HEK293 (cell line): Measurements from ENCODE around the gene ADAMTSL5.

Experiments
- BCL11B ChIP-seq: fragments of 450-650 bp; formaldehyde crosslinking; IDR thresholded peaks from 2 replicates; pipeline ENCODE4 v1.5.1; 2016; ENCODE audit warnings: low read depth, missing biosample characterization, missing genetic modification characterization
- GLI4 ChIP-seq: fragments of 450-650 bp; formaldehyde crosslinking; IDR thresholded peaks from 2 replicates; pipeline ENCODE4 v1.5.1; 2016; ENCODE audit warnings: missing biosample characterization, missing genetic modification characterization
- KLF10 ChIP-seq: fragments of 450-650 bp; IDR thresholded peaks from 2 replicates; pipeline ENCODE4 v1.5.1; 2018; ENCODE audit warnings: missing biosample characterization, mild to moderate bottlenecking, missing genetic modification characterization
- MYNN ChIP-seq: fragments of 450-650 bp; formaldehyde crosslinking; IDR thresholded peaks from 2 replicates; pipeline ENCODE4 v1.5.1; 2016; ENCODE audit warnings: missing biosample characterization, missing genetic modification characterization, borderline replicate concordance
- OSR2 ChIP-seq: fragments of 450-650 bp; formaldehyde crosslinking; IDR thresholded peaks from 2 replicates; pipeline ENCODE4 v1.5.1; 2016; ENCODE audit warnings: missing biosample characterization, missing genetic modification characterization
- PRDM10 ChIP-seq: fragments of 450-650 bp; formaldehyde crosslinking; IDR thresholded peaks from 2 replicates; pipeline ENCODE4 v1.5.1; 2016; ENCODE audit warnings: missing biosample characterization, missing genetic modification characterization
- SCRT2 ChIP-seq: fragments of 450-650 bp; formaldehyde crosslinking; IDR thresholded peaks from 2 replicates; pipeline ENCODE4 v1.5.1; 2016; ENCODE audit warnings: missing biosample characterization, missing genetic modification characterization
- SP2 ChIP-seq: fragments of 450-650 bp; formaldehyde crosslinking; IDR thresholded peaks from 2 replicates; pipeline ENCODE4 v1.5.1; 2016; ENCODE audit warnings: missing biosample characterization, missing genetic modification characterization
- YY1 ChIP-seq: fragments of 450-650 bp; formaldehyde crosslinking; IDR thresholded peaks from 2 replicates; pipeline ENCODE4 v1.5.1; 2018; ENCODE audit warnings: missing biosample characterization, missing genetic modification characterization
- ZBTB17 ChIP-seq: fragments of 450-650 bp; formaldehyde crosslinking; IDR thresholded peaks from 2 replicates; pipeline ENCODE4 v1.5.1; 2016; ENCODE audit warnings: missing biosample characterization, missing genetic modification characterization
- ZBTB6 ChIP-seq: fragments of 450-650 bp; formaldehyde crosslinking; IDR thresholded peaks from 2 replicates; pipeline ENCODE4 v1.5.1; 2017; ENCODE audit warnings: missing biosample characterization, missing genetic modification characterization
- ZBTB8A ChIP-seq: fragments of 450-650 bp; formaldehyde crosslinking; IDR thresholded peaks from 2 replicates; pipeline ENCODE4 v1.5.1; 2016; ENCODE audit warnings: missing biosample characterization, missing genetic modification characterization
- ZFP37 ChIP-seq: fragments of 450-650 bp; formaldehyde crosslinking; IDR thresholded peaks from 2 replicates; pipeline ENCODE4 v1.5.1; 2016; ENCODE audit warnings: missing biosample characterization, missing genetic modification characterization
- ZFP41 ChIP-seq: fragments of 450-650 bp; formaldehyde crosslinking; IDR thresholded peaks from 2 replicates; pipeline ENCODE4 v1.5.1; 2016; ENCODE audit warnings: missing biosample characterization, missing genetic modification characterization, borderline replicate concordance
- ZIC2 ChIP-seq: fragments of 450-650 bp; formaldehyde crosslinking; IDR thresholded peaks from 2 replicates; pipeline ENCODE4 v1.5.1; 2016; ENCODE audit warnings: missing biosample characterization, missing genetic modification characterization
- ZNF10 ChIP-seq: fragments of 450-650 bp; formaldehyde crosslinking; IDR thresholded peaks from 2 replicates; pipeline ENCODE4 v1.5.1; 2017; ENCODE audit warnings: missing biosample characterization, missing genetic modification characterization
- ZNF155 ChIP-seq: fragments of 450-650 bp; formaldehyde crosslinking; IDR thresholded peaks from 2 replicates; pipeline ENCODE4 v1.5.1; 2016; ENCODE audit warnings: missing biosample characterization, missing genetic modification characterization
- ZNF169 ChIP-seq: fragments of 450-650 bp; formaldehyde crosslinking; IDR thresholded peaks from 2 replicates; pipeline ENCODE4 v1.5.1; 2016; ENCODE audit warnings: missing biosample characterization, missing genetic modification characterization
- ZNF24 ChIP-seq: fragments of 450-650 bp; formaldehyde crosslinking; IDR thresholded peaks from 2 replicates; pipeline ENCODE4 v1.5.1; 2016; ENCODE audit warnings: missing biosample characterization, missing genetic modification characterization
- ZNF311 ChIP-seq: fragments of 450-650 bp; formaldehyde crosslinking; IDR thresholded peaks from 2 replicates; pipeline ENCODE4 v1.5.1; 2017; ENCODE audit warnings: missing biosample characterization, missing genetic modification characterization, borderline replicate concordance
- ZNF394 ChIP-seq: fragments of 450-650 bp; formaldehyde crosslinking; IDR thresholded peaks from 2 replicates; pipeline ENCODE4 v1.5.1; 2016; ENCODE audit warnings: missing biosample characterization, missing genetic modification characterization, mild to moderate bottlenecking, moderate library complexity, borderline replicate concordance
- ZNF423 ChIP-seq: fragments of 450-650 bp; formaldehyde crosslinking; IDR thresholded peaks from 2 replicates; pipeline ENCODE4 v1.5.1; 2016; ENCODE audit warnings: missing biosample characterization, missing genetic modification characterization
- ZNF426 ChIP-seq: fragments of 450-650 bp; formaldehyde crosslinking; IDR thresholded peaks from 2 replicates; pipeline ENCODE4 v1.5.1; 2017; ENCODE audit warnings: missing biosample characterization, missing genetic modification characterization, mild to moderate bottlenecking, inconsistent platforms, moderate library complexity
- ZNF558 ChIP-seq: fragments of 450-650 bp; formaldehyde crosslinking; IDR thresholded peaks from 2 replicates; pipeline ENCODE4 v1.5.1; 2016; ENCODE audit warnings: missing biosample characterization, missing genetic modification characterization
- ZNF600 ChIP-seq: fragments of 450-650 bp; formaldehyde crosslinking; IDR thresholded peaks from 2 replicates; pipeline ENCODE4 v1.5.1; 2016; ENCODE audit warnings: missing biosample characterization, missing genetic modification characterization
- ZNF610 ChIP-seq: fragments of 450-650 bp; formaldehyde crosslinking; IDR thresholded peaks from 2 replicates; pipeline ENCODE4 v1.5.1; 2016; ENCODE audit warnings: missing biosample characterization, missing genetic modification characterization, borderline replicate concordance
- ZNF621 ChIP-seq: fragments of 450-650 bp; formaldehyde crosslinking; IDR thresholded peaks from 2 replicates; pipeline ENCODE4 v1.5.1; 2017; ENCODE audit warnings: missing biosample characterization, missing genetic modification characterization
- ZNF623 ChIP-seq: fragments of 450-650 bp; formaldehyde crosslinking; IDR thresholded peaks from 2 replicates; pipeline ENCODE4 v1.5.1; 2016; ENCODE audit warnings: missing biosample characterization, missing genetic modification characterization
- ZNF707 ChIP-seq: fragments of 450-650 bp; formaldehyde crosslinking; IDR thresholded peaks from 2 replicates; pipeline ENCODE4 v1.5.1; 2016; ENCODE audit warnings: missing biosample characterization, missing genetic modification characterization
- ZNF830 ChIP-seq: fragments of 450-650 bp; IDR thresholded peaks from 2 replicates; pipeline ENCODE4 v1.5.0; 2018; ENCODE audit warnings: missing biosample characterization, missing genetic modification characterization, low read depth, mild to moderate bottlenecking, moderate library complexity
- TF ChIP-seq, protein P1 (sequence below): fragments of 450-650 bp; formaldehyde crosslinking; IDR thresholded peaks from 2 replicates; pipeline ENCODE4 v1.5.1; 2016; ENCODE audit warnings: missing biosample characterization, missing genetic modification characterization
- TF ChIP-seq, protein P2 (sequence below): fragments of 450-650 bp; formaldehyde crosslinking; IDR thresholded peaks from 2 replicates; pipeline ENCODE4 v1.5.1; 2016; ENCODE audit warnings: missing biosample characterization, missing genetic modification characterization
- TF ChIP-seq, protein P3 (sequence below): fragments of 450-650 bp; formaldehyde crosslinking; IDR thresholded peaks from 2 replicates; pipeline ENCODE4 v1.5.1; 2017; ENCODE audit warnings: missing biosample characterization, missing genetic modification characterization

The ADAMTSL5 gene

GRCh38 chr19:1478934-1479707 lies 33.7 kb downstream of the ADAMTSL5 start, which contains the start of gene C19orf25 (continued):
- TF ChIP-seq ZFP41 (tag by site-specific recombination) (no peak), ZBTB6 (no peak), ZNF600 (tag by site-specific recombination) (peak; percentile 71; the same call in 1 of the 2 replicates), BCL11B (peak; percentile 74; the same call in 1 of the 2 replicates), ZNF621 (tag by site-specific recombination) (no peak), ZNF610 (tag by site-specific recombination) (peak; percentile 20; the same call in 1 of the 2 replicates), ZNF24 (peak; percentile 80; the same call in 1 of the 2 replicates), OSR2 (tag by site-specific recombination) (no peak), ZFP37 (tag by site-specific recombination) (no peak), MYNN (tag by site-specific recombination) (no peak), ZNF558 (tag by site-specific recombination) (no peak), ZNF830 (tag by site-specific recombination) (no peak), ZNF423 (tag by site-specific recombination) (peak; percentile 48; the same call in 1 of the 2 replicates), ZNF426 (tag by site-specific recombination) (no peak), ZNF169 (tag by site-specific recombination) (no peak), ZNF155 (no peak), ZNF311 (no peak), ZNF623 (tag by site-specific recombination) (no peak), KLF10 (tag by site-specific recombination) (peak; percentile 70), ZNF394 (tag by site-specific recombination) (0 out of 2 replicates have a peak, but pooled peaks have one; percentile 17), ZNF707 (no peak), SP2 (tag by site-specific recombination) (peak; percentile 94), SCRT2 (tag by site-specific recombination) (no peak), YY1 (tag by site-specific recombination) (no peak; the same call in 1 of the 2 replicates), ZIC2 (tag by site-specific recombination) (peak; percentile 65; the same call in 1 of the 2 replicates), ZBTB17 (tag by site-specific recombination) (peak; percentile 93), GLI4 (tag by site-specific recombination) (no peak), ZNF10 (tag by site-specific recombination) (no peak; the same call in 1 of the 2 replicates), PRDM10 (tag by site-specific recombination) (peak; percentile 69; the same call in 1 of the 2 replicates), ZBTB8A (tag by site-specific recombination) (peak; percentile 91)
- TF ChIP-seq, protein P1, sequence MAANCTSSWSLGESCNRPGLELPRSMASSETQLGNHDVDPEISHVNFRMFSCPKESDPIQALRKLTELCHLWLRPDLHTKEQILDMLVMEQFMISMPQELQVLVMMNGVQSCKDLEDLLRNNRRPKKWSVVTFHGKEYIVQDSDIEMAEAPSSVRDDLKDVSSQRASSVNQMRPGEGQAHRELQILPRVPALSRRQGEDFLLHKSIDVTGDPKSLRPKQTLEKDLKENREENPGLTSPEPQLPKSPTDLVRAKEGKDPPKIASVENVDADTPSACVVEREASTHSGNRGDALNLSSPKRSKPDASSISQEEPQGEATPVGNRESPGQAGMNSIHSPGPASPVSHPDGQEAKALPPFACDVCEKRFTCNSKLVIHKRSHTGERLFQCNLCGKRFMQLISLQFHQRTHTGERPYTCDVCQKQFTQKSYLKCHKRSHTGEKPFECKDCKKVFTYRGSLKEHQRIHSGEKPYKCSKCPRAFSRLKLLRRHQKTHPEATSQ: no peak
- TF ChIP-seq, protein P2, sequence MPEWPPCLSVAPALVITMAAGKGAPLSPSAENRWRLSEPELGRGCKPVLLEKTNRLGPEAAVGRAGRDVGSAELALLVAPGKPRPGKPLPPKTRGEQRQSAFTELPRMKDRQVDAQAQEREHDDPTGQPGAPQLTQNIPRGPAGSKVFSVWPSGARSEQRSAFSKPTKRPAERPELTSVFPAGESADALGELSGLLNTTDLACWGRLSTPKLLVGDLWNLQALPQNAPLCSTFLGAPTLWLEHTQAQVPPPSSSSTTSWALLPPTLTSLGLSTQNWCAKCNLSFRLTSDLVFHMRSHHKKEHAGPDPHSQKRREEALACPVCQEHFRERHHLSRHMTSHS: no peak
- TF ChIP-seq, protein P3, sequence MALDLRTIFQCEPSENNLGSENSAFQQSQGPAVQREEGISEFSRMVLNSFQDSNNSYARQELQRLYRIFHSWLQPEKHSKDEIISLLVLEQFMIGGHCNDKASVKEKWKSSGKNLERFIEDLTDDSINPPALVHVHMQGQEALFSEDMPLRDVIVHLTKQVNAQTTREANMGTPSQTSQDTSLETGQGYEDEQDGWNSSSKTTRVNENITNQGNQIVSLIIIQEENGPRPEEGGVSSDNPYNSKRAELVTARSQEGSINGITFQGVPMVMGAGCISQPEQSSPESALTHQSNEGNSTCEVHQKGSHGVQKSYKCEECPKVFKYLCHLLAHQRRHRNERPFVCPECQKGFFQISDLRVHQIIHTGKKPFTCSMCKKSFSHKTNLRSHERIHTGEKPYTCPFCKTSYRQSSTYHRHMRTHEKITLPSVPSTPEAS: no peak
